Measurements from ENCODE around the gene SLC25A45.

The SLC25A45 gene

DNA sequence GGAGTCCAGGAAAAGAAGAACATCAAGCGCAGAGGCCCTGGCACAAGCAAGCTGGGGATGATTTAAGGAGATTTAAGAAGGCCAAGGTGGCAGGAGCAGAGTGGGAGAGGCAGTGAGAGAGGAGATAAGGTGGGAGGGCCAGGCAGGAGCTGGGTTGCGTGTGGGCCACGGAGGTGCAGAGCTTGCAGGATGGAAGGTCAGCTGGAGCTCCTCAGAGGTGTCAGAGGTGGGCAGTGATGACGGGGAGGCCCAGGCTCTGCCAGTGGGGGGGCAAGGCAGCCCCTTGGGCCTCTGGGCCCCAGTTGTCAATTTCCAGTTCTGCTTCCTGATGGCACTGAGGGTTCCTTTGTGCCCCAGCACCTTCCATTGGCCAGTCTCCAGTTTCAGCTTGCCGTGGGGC lies 10.5 kb upstream of the SLC25A45 start:
- Histone ChIP-seq H3K27ac (ENCODE audit: low read length) (no peak overlapping the region), H3K36me3 (ENCODE audit: control insufficient read depth, insufficient read depth, low read length) (peaks cover 4% of the 10 kb centered on the region; the same call in 1 of the 2 replicates)

DNA sequence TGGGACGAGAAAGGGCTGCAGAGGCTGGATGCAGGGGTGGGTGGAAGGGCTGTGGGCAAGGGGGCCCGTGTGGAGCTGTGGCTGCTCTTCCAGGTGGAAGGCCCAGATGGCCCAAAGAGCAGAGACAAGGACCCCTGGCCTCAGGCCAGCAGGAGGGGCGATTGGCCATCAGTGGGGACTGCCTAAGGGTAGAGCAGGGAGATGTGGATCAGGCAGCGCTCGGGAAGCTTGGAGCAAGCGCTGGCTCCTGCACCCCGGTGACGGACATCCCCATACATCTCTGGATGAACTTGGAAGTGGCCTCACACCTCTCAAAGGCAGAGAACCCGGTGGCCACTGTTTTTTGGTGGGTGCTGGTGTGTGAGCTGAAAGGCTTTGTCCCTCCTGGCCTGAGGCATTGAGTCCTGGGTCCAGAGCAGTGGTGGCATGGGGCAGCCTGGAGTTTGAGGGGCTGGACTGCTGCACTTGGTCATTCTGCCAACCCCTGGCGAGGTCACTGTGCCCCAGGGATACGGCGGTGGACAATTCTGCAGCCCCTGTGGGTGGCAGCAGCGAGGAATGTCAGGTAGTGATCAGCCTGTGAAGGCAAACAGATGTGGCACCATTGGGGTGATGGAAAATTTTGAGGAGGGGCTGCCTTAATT lies 9.9 kb upstream of the SLC25A45 start:
- WGBS (ENCODE audit: insufficient coverage, insufficient read length): no CpG with 5 or more reads among the region's 13 CpGs
- Histone ChIP-seq H3K27me3 (ENCODE audit: control insufficient read depth, insufficient read depth, low read length) (no peaks in the 10 kb centered on the region), H3K4me1 (ENCODE audit: control insufficient read depth, insufficient read depth, low read length) (peaks cover 9% of the 10 kb centered on the region), H3K36me3 (ENCODE audit: control insufficient read depth, insufficient read depth, low read length) (peaks cover 3% of the 10 kb centered on the region; the same call in 1 of the 2 replicates), H3K27ac (ENCODE audit: low read length) (no peak overlapping the region), H3K4me3 (ENCODE audit: low read length) (no peak overlapping the region), H3K9me3 (ENCODE audit: control insufficient read depth, insufficient read depth, low read length) (no peaks in the 10 kb centered on the region)
- DNase-seq (ENCODE audit: low read depth, low spot score): no peak

More for the DNA sequence above, 10.5 kb upstream of the SLC25A45 start:
- Histone ChIP-seq H3K4me1 (ENCODE audit: control insufficient read depth, insufficient read depth, low read length) (peaks cover 9% of the 10 kb centered on the region), H3K27me3 (ENCODE audit: control insufficient read depth, insufficient read depth, low read length) (no peaks in the 10 kb centered on the region), H3K9me3 (ENCODE audit: control insufficient read depth, insufficient read depth, low read length) (no peaks in the 10 kb centered on the region), H3K4me3 (ENCODE audit: low read length) (no peak overlapping the region)
- DNase-seq (ENCODE audit: low read depth, low spot score): no peak
- no CpG with 5 or more reads among the region's 5 CpGs for WGBS (ENCODE audit: insufficient coverage, insufficient read length)

DNA sequence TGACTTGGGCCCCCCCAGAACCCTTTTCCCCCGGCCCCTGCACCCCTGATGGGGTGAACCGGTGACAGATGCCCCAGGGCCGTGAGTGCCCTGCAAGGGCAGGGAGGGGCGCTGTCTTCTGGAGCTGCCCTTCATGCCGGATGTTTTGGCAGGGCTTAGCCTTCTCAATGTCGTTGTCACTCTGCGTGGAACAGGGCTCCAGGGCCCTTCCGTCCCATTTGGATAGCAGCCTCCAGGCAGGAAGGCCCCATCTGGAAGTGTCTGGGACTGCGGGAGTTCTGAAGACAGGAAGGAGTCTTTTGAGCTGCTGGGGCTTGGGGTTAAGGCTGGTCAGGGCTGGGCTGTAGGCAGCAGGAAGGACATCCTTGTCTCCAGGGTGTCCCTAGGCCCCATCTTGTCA lies 8.6 kb upstream of the SLC25A45 start:
- H3K27me3 ChIP-seq (ENCODE audit: control insufficient read depth, insufficient read depth, low read length): no peaks in the 10 kb centered on the region
- no peak overlapping the region for H3K27ac ChIP-seq (ENCODE audit: low read length)
- peaks cover 9% of the 10 kb centered on the region for H3K4me1 ChIP-seq (ENCODE audit: control insufficient read depth, insufficient read depth, low read length)
- no peak overlapping the region for H3K4me3 ChIP-seq (ENCODE audit: low read length)
- WGBS (ENCODE audit: insufficient coverage, insufficient read length): no CpG with 5 or more reads among the region's 9 CpGs
- no peak for DNase-seq (ENCODE audit: low read depth, low spot score)
- H3K36me3 ChIP-seq (ENCODE audit: control insufficient read depth, insufficient read depth, low read length): no peaks in the 10 kb centered on the region
- H3K9me3 ChIP-seq (ENCODE audit: control insufficient read depth, insufficient read depth, low read length): no peaks in the 10 kb centered on the region

DNA sequence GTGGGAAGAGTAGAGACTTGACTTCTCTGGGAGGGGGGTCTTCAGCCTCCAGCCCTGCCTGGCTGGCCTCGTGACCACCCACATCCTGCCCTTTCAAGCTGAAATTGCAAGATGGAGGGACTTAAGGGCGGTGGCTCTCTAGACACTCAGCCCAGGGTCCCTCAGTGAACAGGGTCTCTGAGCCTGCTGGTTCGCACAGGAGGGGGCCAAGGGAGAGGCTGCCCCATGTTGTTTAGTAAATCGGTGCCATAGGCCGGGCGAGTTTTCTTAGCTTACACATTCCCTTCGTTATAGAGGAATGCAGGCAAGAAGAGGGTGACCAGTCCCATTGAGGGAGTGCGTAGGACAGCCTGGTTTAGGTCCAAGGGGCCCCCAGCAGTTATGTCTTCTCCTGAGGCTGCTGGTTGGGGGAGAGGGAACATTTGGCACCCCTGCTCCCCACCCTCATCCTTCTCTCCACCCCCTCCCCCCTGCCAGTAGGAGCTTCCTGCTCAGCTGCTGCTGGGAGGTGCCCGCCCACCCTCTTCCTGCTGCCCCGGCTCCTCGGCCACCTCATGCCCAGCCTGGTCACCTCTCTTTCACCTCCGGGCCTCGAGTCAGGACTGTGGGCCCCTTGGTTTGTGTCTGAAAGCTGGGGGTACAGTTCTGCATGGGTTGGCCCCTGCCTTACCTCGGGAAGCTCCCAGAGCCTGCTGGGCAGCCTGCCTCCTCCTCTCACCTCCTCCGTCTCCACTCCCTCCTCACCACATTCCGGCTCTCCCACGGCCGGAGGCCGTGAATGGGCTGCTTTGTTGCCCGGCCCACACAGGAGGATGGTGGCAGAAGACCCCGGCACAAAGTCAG lies 7.9 kb upstream of the SLC25A45 start:
- WGBS (ENCODE audit: insufficient coverage, insufficient read length): no CpG with 5 or more reads among the region's 21 CpGs
- no peak overlapping the region for H3K27ac ChIP-seq (ENCODE audit: low read length)

DNA sequence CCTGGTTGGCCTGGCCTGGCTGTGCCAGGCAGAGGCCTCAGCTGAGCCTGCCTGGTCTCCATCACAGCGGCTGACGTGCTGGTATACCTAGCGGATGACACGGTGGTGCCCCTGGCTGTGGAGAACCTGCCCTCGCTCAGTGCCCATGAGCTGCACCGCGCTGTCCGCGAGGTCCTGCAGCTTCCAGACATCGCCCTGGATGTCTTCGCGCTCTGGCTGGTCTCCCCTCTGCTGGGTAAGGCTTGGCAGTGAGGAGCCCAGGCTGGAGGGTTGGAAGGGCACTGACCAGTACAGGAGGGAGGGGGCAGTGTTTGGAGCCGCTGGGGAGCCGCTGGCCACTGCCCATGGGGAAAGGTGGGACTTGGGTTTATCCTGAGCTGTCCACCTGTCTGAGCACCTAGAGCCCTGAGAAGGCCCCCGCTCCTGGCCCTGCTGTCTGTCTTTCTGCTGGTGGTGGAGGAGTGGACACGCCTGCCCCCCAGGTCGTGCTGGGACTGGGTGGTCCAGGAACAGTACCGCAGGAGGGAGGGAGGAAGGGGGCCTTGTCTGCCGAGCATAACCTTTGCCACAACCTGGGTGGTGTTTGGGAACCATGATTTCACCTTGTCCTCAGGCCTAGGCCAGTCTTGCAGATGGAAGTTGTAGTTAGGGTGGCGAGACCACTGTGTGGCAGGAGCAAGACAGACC lies 7.0 kb upstream of the SLC25A45 start:
- Histone ChIP-seq H3K4me1 (ENCODE audit: control insufficient read depth, insufficient read depth, low read length) (peaks cover 9% of the 10 kb centered on the region), H3K36me3 (ENCODE audit: control insufficient read depth, insufficient read depth, low read length) (no peaks in the 10 kb centered on the region), H3K27me3 (ENCODE audit: control insufficient read depth, insufficient read depth, low read length) (no peaks in the 10 kb centered on the region), H3K27ac (ENCODE audit: low read length) (no peak overlapping the region), H3K9me3 (ENCODE audit: control insufficient read depth, insufficient read depth, low read length) (no peaks in the 10 kb centered on the region), H3K4me3 (ENCODE audit: low read length) (no peak overlapping the region)
- no peak for DNase-seq (ENCODE audit: low read depth, low spot score)
- WGBS (ENCODE audit: insufficient coverage, insufficient read length): no CpG with 5 or more reads among the region's 20 CpGs

More for the DNA sequence above, 7.9 kb upstream of the SLC25A45 start:
- DNase-seq (ENCODE audit: low read depth, low spot score): no peak
- Histone ChIP-seq H3K27me3 (ENCODE audit: control insufficient read depth, insufficient read depth, low read length) (no peaks in the 10 kb centered on the region), H3K4me1 (ENCODE audit: control insufficient read depth, insufficient read depth, low read length) (peaks cover 9% of the 10 kb centered on the region), H3K4me3 (ENCODE audit: low read length) (no peak overlapping the region), H3K9me3 (ENCODE audit: control insufficient read depth, insufficient read depth, low read length) (no peaks in the 10 kb centered on the region), H3K36me3 (ENCODE audit: control insufficient read depth, insufficient read depth, low read length) (no peaks in the 10 kb centered on the region)

DNA sequence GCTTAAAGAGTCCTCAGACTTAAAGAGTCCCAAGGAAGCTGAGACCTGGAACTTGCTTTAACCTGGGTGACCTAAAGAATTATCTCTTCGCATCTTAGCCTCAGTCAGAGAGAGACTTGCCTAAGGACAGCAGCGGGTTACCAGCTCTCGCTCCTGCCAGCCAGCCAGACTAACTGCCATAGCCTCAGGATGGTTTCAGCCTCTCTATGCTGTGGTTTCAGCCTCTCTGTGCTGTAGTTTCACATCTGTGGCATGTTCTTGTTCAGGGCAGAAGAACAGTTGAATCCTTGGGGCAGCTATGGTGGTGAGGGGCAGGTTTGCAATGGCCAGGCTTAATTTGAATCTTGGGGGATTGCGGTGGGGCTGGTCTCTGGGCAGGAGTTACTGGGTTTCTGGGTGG lies 6.3 kb upstream of the SLC25A45 start:
- H3K4me1 ChIP-seq (ENCODE audit: control insufficient read depth, insufficient read depth, low read length): peaks cover 9% of the 10 kb centered on the region

DNA sequence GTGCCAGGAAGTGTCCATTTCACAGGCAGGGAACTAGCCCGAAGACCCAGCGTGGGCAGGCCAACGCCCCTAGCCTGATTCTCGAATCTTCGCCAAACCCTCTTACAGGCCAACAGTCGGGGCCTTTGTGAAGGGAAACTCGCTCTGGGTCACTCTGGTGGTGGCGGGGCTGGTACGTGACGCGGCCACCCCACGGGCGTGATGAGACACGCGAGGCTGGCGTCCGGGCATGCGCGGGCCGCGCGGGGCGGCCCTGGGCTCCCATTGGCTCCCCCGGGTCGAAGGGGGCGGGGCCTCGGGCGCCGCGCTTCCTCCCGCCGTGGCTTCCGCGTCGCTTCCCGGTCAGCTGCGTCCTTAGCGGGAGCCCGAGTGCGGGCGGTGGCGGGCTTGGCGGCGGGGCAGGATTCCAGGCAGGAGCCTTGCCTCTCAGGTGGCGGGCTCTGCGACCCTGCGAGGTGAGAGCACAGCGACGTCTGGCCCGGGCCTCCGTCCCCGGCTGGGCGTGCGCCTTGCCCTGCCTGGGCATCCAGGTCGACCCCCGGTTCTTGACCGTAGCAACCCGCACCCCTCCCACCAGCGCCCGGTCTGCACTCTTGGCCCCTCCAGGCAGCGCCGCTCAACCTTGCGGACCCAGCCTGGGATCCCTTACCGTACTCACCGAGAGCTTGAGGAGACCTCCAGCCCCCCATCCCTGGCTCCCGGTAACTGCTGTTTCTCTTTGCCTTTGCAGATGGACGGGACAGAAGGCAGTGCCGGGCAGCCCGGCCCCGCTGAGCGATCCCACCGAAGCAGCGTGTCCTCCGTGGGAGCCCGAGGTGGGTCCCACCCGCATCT lies 4.1 kb upstream of the SLC25A45 start, which contains the start of gene FRMD8:
Gene FRMD8 (plus strand): TSS at position 331 of the 834 bp plus-strand sequence. CDS start 400 bp downstream, at position 731.
- Histone ChIP-seq H3K36me3 (ENCODE audit: control insufficient read depth, insufficient read depth, low read length) (no peaks in the 10 kb centered on the region), H3K4me1 (ENCODE audit: control insufficient read depth, insufficient read depth, low read length) (peaks cover 13% of the 10 kb centered on the region), H3K4me3 (ENCODE audit: low read length) (peak within 1 kb of the TSS; percentile 71), H3K27ac (ENCODE audit: low read length) (no peak within 1 kb of the TSS), H3K27me3 (ENCODE audit: control insufficient read depth, insufficient read depth, low read length) (no peaks in the 10 kb centered on the region), H3K9me3 (ENCODE audit: control insufficient read depth, insufficient read depth, low read length) (no peaks in the 10 kb centered on the region)
- no peak for DNase-seq (ENCODE audit: low read depth, low spot score)
- no CpG with 5 or more reads among the region's 76 CpGs for WGBS (ENCODE audit: insufficient coverage, insufficient read length)

More for the DNA sequence above, 6.3 kb upstream of the SLC25A45 start:
- Histone ChIP-seq H3K4me3 (ENCODE audit: low read length) (no peak overlapping the region), H3K9me3 (ENCODE audit: control insufficient read depth, insufficient read depth, low read length) (no peaks in the 10 kb centered on the region), H3K36me3 (ENCODE audit: control insufficient read depth, insufficient read depth, low read length) (no peaks in the 10 kb centered on the region), H3K27ac (ENCODE audit: low read length) (no peak overlapping the region), H3K27me3 (ENCODE audit: control insufficient read depth, insufficient read depth, low read length) (no peaks in the 10 kb centered on the region)
- no peak for DNase-seq (ENCODE audit: low read depth, low spot score)
- WGBS (ENCODE audit: insufficient coverage, insufficient read length): no CpG with 5 or more reads among the region's 4 CpGs

DNA sequence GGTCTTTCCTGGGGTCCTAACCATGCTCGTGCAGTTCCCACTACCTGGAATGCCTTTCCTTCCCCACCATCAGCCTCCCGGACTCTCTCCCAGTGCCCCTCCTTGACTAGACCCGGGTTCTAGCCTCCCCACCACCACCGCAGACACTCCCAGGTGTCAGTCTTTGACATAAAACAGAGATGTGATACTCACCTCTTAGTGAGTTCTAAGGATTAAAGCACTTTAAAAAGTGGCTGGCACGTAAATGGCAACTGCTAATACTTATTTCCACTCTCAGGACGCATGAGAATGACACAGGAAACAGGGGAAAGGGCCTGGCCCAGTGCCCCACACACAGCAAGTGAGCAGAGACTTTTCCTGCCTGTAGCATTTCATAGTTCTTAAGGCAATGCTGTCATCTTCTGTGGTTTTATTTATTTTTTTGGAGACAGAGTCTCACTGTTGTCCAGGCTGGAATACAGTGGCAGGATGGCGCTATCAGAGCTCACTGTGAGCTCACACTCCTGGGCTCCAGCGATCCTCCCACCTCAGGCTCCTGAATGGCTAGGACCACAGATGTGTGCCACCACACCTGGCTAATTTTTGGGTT lies 1.9 kb upstream of the SLC25A45 start:
- H3K27ac ChIP-seq (ENCODE audit: low read length): no peak overlapping the region
- H3K4me3 ChIP-seq (ENCODE audit: low read length): no peak overlapping the region
- no peak for DNase-seq (ENCODE audit: low read depth, low spot score)
- H3K36me3 ChIP-seq (ENCODE audit: control insufficient read depth, insufficient read depth, low read length): no peaks in the 10 kb centered on the region
- no CpG with 5 or more reads among the region's 8 CpGs for WGBS (ENCODE audit: insufficient coverage, insufficient read length)
- H3K9me3 ChIP-seq (ENCODE audit: control insufficient read depth, insufficient read depth, low read length): no peaks in the 10 kb centered on the region
- no peaks in the 10 kb centered on the region for H3K27me3 ChIP-seq (ENCODE audit: control insufficient read depth, insufficient read depth, low read length)
- H3K4me1 ChIP-seq (ENCODE audit: control insufficient read depth, insufficient read depth, low read length): peaks cover 5% of the 10 kb centered on the region

DNA sequence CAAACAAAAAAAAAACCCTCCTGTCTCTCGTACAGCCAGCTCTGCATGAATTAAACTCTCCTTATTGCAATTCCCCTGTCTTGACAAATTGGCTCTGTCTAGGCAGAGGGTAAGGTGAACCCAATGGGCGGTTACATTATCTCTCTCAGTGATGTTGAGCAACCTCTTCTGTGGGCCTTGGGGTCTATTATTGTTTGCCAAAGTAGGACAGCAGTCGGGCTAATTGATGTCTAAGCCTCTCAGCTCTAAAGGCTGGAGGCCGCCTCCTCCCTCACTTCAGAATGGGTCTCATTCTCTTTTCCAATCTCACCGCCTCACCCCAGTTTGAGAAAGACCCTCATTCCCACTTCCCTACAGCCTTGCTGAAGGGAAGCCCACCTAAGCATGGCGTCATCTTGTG lies 1.3 kb upstream of the SLC25A45 start:
- H3K36me3 ChIP-seq (ENCODE audit: control insufficient read depth, insufficient read depth, low read length): no peaks in the 10 kb centered on the region
- H3K27ac ChIP-seq (ENCODE audit: low read length): no peak overlapping the region
- H3K9me3 ChIP-seq (ENCODE audit: control insufficient read depth, insufficient read depth, low read length): no peaks in the 10 kb centered on the region
- no peak overlapping the region for H3K4me3 ChIP-seq (ENCODE audit: low read length)
- H3K4me1 ChIP-seq (ENCODE audit: control insufficient read depth, insufficient read depth, low read length): peaks cover 5% of the 10 kb centered on the region
- WGBS (ENCODE audit: insufficient coverage, insufficient read length): no CpG with 5 or more reads among the region's 6 CpGs
- DNase-seq (ENCODE audit: low read depth, low spot score): no peak
- no peaks in the 10 kb centered on the region for H3K27me3 ChIP-seq (ENCODE audit: control insufficient read depth, insufficient read depth, low read length)
